Mucosa of gallbladder (tissue), 1 donor: ENCODE measurements around the gene ZNF740. TPM values are rescaled to one million over a fixed set of nuclear protein-coding genes. Genes with fewer than 3 reads are reported as not detected.
"Not testable (repeated sequence)": the region's sequence is repeated elsewhere in the genome, so short reads cannot be mapped to it uniquely, and the experiment has no call there.

Experiments used
- DNase-seq: peaks from one replicate; pipeline ENCODE4 v3.0.0-alpha.2; 2020; ENCODE audit warnings: low spot score
- total RNA-seq: library from RNA; stranded (reverse); gene quantifications from one replicate; pipeline ENCODE4 v1.2.1, GENCODE V29; 2021
- donor health status: DM: no; HTN: no; CAD: no.

Gene ZNF740
- 40.4 TPM for total RNA-seq

- DNase-seq = peak; percentile 97
These were observed at the start of gene ZNF740, which contains the start of gene CSAD for GRCh38 chr12:53180220-53180930. TSS of gene ZNF740 (plus strand) at chr12:53180722. CDS start at chr12:53181984, 1,262 bp downstream. TSS of gene CSAD (minus strand) at chr12:53180925. CDS start at chr12:53173470, 7,455 bp downstream.

- no peak for DNase-seq
These were observed 48.7 kb upstream of the ZNF740 start for GRCh38 chr12:53131844-53132243.

GRCh38 chr12:53133722-53134121 is 46.8 kb upstream of the ZNF740 start:
- no peak for DNase-seq

- no peak for DNase-seq
These were observed 37.2 kb upstream of the ZNF740 start for GRCh38 chr12:53143355-53143754.

GRCh38 chr12:53145383-53146260 is 34.9 kb upstream of the ZNF740 start:
- no peak for DNase-seq

GRCh38 chr12:53147181-53147580 is 33.3 kb upstream of the ZNF740 start:
- no peak for DNase-seq

- no peak for DNase-seq
These were observed 32.9 kb upstream of the ZNF740 start for GRCh38 chr12:53147653-53148052.

- no peak for DNase-seq
These were observed 29.5 kb upstream of the ZNF740 start for GRCh38 chr12:53151039-53151438.

GRCh38 chr12:53152390-53152789 is 28.1 kb upstream of the ZNF740 start:
- DNase-seq = no peak

- DNase-seq = peak; percentile 89
These were observed 21.2 kb upstream of the ZNF740 start for GRCh38 chr12:53159195-53159839.

- no peak for DNase-seq
These were observed 20.5 kb upstream of the ZNF740 start for GRCh38 chr12:53160000-53160399.

GRCh38 chr12:53160673-53161072 is 19.8 kb upstream of the ZNF740 start:
- DNase-seq = no peak

GRCh38 chr12:53161119-53161911 is 19.2 kb upstream of the ZNF740 start:
- DNase-seq = no peak

GRCh38 chr12:53163008-53163407 is 17.5 kb upstream of the ZNF740 start:
- DNase-seq = not testable (repeated sequence)

- DNase-seq = no peak
These were observed 13.7 kb upstream of the ZNF740 start for GRCh38 chr12:53166837-53167236.

GRCh38 chr12:53169644-53170043 is 10.9 kb upstream of the ZNF740 start:
- no peak for DNase-seq

- no peak for DNase-seq
These were observed 10.3 kb upstream of the ZNF740 start for GRCh38 chr12:53170215-53170614.

- no peak for DNase-seq
These were observed 9.4 kb upstream of the ZNF740 start for GRCh38 chr12:53170876-53171724.

GRCh38 chr12:53171725-53172329 is 8.7 kb upstream of the ZNF740 start:
- DNase-seq = no peak

- no peak for DNase-seq
These were observed 8.2 kb upstream of the ZNF740 start for GRCh38 chr12:53172352-53172751.
